A172 (cell line): ENCODE measurements around the gene HIGD2B. TPM values are rescaled to one million over a fixed set of nuclear protein-coding genes. Genes with fewer than 3 reads are reported as not detected.
"Not testable (repeated sequence)": the region's sequence is repeated elsewhere in the genome, so short reads cannot be mapped to it uniquely, and the experiment has no call there.

ENCODE experiments used
- DNase-seq: peaks from one replicate; pipeline ENCODE4 v3.0.0-alpha.2; 2015; ENCODE audit warnings: low spot score
- total RNA-seq: library from RNA; depleted of rRNA; stranded (reverse); fragments of >200 nt; shearing (Covaris generic); gene quantifications from 2 replicates; pipeline ENCODE4 v1.2.3, GENCODE V29; 2014; rRNA removed

HIGD2B gene, protein sequence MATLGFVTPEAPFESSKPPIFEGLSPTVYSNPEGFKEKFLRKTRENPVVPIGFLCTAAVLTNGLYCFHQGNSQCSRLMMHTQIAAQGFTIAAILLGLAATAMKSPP
- total RNA-seq = not detected in 2 replicates

DNA sequence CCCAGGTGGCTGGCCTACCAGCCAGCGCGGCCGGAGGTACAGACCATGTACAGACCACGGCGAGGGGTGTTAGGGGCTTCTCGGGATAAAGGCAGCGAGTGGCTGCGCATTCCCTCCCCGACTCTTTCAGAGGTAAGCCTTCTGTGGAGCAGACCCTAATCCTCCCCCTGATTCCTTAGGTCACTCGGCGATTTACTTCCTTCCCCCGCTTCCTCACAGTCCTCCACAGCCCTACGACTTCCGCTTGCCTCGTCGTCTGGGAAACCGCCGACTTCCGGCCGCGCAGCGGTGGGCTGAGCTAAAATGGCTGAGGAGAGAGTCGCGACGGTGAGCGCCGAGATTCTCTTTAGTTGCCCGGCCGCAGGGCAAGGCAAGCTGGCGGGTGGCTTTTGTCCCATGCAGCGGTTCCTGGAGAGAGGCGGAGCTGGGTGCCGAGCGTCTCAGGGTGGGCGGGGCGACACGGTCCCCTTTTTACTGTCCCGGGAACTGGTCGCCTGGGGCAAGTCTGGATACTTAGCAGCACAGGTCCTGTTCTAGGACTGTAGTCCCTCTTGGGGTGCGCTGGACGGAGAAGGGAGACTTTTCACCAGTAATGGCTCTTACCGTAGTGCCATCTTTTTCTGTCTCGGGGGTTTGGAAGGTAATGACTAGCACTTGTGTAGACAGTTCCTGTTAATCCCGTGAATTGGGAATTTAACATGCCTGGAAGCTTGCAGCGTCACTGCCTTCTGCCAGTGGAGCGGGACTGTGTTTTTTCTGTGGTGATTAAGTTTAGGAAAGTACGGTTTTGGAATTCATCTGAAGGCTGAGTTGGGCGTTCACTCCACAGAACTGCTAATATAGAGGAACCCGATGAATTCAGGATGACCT, at the start of gene HIGD2B, which contains the start of gene BBS4:
HIGD2B (minus strand) TSS at position 258 of the 870 bp plus-strand sequence. CDS start 9,808 bp downstream, outside the sequence.
BBS4 (plus strand) TSS at position 283 of the 870 bp plus-strand sequence; CDS start at position 304, 21 bp downstream.
- peak; percentile 79 for DNase-seq

DNA sequence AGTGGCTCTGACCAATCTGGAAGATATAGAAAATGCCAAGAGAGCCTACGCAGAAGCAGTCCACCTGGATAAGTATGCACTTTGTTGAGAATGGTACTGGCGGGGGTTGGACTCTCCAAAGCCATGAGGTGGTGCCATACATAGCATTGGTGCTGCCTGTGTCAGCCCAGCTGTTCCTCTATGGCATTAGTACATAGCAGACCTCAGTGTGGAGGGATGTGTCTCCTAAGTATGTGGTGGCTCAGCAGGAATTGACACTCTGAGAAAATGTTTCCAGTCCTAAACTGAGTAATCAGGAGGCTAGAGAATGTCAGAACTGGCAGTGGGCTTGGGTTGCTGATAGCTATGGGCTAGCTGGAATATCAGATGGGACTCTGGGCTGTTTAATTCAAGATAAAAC, 49.1 kb upstream of the HIGD2B start:
- DNase-seq = no peak

DNA sequence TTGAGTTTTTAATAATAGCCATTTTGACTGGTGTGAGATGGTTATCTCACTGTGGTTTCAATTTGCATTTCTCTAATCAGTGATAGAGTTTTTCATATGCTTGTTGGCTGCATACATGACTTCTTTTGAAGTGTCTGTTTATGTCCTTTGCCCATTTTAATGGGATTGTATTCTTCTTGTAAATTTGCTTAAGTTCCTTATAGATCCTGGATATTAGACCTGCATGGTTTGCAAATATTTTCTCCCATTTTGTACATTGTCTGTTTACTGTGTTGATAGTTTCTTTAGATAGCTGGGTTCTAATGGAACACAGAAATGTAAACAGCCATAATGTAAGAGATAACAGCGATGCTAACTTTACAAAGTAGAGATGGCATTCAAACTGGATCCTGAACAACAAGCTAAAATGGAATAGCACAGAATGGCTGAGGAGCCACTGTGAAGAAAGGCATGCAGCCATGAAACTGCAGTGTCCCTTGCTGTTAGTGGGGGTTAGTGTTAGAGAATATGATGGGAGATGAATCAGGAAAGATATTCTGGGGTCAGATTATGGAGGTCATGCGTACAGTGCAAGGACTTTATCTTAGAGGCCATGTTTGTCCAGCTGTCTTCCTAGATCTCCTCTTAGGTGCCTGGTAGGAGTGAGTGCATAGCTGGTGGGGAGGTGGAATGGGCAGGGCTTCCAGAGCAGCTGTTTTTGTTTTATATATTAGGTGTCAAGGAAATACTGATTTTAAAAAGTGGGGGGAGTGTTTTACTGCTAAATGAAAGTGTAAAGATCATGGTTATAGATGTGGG, 48.2 kb upstream of the HIGD2B start:
- DNase-seq = no peak

DNA sequence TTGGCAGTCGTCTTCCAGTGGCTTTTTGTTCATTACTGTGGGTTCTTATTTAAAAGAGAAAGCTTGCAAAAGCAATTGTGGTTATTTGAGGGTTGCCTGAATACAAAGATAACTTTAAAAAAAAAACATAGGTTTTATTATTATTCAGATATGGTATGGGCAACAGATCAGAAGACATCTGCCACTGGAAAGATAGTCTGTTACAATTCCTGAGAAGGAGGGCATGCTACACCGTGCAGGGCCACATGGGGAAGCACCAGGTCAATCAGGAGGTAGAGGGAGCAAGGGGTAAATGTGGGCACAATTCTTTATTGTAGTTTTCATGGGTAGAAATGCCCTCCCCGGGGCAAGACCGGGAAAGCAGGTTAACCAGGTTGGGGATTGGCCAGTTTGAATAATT, 46.5 kb upstream of the HIGD2B start:
- no peak for DNase-seq

DNA sequence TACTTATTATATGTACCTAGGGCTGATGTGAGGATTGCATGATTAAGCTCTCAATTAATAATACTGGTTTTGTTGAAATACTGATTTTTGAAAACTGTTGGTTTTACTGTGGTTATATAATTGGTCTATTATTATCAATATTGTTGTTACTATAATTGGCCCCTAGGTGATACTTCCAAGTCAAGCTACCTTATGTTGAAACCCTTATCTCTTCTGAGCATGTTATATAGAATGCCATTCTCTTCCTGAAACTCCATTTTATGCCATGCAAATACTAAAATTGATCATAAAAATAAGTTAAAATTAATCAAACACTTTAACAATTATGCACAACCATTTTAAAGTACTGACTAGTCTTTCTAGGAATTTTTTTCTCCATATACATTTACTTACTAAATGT, 46.1 kb upstream of the HIGD2B start:
- DNase-seq = no peak

DNA sequence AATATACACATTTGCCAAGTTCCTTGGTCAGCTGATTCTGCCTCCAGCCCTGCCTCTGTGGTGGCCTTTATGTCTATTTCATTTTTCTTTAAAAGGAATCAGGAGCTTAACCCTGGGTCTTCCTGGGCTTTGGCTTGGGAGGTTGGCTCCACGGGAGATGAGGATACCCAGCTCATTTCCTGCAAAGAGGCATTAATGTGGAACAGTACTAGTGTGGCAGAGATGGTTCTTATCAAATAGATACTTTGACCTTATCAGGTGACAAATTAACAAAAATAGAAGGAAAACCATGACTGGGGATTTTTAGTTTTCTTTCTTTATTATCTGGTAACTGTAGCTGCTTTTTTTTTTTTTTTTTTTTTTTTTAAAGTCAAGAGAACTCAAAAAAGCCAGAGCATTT, 42.8 kb upstream of the HIGD2B start:
- DNase-seq = no peak

DNA sequence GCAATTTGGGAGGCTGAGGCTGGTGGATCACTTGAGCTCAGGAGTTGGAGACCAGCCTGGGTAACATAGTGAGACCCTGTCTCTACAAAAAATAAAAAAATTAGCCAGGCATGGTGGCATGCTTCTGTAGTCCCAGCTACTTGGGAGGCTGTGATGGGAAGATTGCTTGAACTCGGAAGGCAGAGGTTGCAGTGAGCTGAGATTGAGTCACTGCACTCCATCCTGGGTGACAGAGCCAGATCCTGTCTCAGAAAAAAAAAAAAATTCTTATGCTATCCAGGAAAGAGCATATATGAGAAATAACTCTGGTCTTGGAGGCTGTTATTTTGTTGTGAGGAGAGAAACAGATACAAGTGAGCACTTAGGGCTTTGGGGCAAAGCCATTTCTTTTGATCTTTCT, 42.3 kb upstream of the HIGD2B start:
- not testable (repeated sequence) for DNase-seq

DNA sequence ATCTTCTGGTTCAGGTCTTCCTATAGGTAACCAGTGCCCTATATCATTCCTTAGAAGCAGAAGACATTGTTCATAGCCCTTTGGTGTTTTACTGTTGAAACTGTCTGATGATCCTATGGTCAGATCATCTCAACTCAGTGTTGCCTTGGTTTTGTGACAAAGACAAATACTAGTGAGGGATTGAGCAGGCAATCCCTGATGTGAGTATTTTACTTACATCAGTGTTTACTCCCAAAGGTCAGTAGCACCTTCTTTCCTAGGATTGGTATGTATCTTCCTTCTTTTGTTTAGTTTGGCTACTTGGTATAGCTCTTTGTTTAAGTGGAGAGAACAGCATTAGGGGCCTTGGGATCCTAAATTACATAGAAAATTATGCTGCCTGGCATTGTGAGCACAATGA, 41.2 kb upstream of the HIGD2B start:
- DNase-seq = no peak

DNA sequence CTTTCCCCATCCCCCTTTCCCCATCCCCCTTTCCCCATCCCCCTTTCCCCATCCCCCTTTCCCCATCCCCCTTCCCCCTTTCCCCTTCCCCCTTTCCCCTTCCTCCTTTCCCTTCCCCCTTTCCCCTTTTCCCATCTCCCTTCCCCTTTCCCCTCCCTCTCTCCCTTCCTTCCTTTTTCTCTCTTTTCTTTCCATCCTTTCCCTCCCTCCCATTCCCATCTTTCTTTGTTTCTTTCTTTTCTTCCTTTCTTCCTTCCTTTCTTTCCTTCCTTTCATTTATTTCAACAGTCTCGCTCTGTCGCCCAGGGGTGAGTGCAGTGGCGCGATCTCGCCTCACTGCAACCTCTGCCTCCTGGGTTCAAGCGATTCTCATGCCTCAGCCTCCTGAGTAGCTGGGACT, 39.9 kb upstream of the HIGD2B start:
- not testable (repeated sequence) for DNase-seq

DNA sequence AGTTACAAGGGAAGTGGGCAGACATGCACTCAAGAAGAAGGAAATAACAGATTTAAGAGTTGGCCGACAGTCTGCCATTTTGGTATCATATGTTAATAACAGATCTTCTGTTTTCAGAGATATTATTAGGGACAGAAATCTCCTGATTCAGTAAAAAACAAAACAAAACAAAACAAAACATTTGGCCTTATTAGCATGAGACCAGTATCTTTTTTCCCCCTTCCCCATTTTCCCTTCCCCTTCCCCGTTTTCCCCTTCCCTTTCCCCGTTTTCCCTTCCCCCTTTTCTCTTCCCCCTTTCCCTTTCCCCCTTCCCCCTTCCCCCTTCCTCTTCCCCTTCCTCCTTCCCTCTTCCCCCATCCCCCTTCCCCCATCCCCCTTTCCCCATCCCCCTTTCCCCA, 39.5 kb upstream of the HIGD2B start:
- no peak for DNase-seq

DNA sequence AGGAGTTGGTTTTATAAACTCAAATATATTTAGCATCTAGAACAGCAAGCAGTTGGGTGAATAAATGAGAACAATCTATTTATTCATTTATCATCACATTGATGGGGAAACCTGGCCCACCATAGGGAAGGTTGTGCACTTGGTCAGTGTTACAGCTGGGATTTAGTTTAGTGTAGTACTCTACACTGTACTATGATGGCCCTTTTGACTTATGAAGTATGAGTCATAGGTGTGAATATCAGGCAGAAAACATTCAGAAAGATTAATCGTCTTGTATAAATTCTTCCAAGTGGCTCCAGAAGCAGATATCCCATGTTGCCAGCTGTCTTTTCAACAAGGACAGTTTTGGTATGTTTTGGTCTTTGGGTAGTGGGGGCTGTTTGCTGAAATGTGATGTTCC, 38.0 kb upstream of the HIGD2B start:
- no peak for DNase-seq

DNA sequence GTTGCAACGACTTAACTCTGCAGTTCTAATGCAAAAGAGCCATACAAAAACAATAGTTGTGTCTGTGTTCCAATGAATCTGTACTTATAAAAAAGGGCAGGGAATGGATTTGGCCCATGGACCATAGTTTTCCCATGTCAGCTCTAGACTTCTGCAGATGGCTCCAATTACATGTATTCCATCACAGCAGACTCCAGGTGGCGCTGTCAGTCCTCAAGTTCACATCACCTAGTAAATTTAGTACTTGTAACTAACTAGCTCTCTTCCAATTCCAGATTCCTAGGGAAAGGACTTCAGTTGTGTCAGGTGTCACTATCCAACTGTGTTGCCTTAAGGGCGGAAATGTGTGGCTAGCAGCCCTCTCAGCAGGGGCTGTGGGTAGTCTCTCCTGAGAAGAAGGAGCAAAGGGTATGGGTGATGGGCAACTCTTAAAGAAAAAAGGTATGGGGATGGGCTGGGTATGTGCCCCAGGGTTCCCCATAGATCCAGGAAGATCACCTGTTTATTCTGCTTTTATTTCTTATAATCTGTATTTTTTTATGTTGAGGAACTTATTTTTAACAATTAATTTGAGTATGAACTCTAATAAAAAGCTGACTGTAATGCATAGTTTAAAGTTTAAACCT, 36.2 kb upstream of the HIGD2B start:
- DNase-seq = peak; percentile 63

DNA sequence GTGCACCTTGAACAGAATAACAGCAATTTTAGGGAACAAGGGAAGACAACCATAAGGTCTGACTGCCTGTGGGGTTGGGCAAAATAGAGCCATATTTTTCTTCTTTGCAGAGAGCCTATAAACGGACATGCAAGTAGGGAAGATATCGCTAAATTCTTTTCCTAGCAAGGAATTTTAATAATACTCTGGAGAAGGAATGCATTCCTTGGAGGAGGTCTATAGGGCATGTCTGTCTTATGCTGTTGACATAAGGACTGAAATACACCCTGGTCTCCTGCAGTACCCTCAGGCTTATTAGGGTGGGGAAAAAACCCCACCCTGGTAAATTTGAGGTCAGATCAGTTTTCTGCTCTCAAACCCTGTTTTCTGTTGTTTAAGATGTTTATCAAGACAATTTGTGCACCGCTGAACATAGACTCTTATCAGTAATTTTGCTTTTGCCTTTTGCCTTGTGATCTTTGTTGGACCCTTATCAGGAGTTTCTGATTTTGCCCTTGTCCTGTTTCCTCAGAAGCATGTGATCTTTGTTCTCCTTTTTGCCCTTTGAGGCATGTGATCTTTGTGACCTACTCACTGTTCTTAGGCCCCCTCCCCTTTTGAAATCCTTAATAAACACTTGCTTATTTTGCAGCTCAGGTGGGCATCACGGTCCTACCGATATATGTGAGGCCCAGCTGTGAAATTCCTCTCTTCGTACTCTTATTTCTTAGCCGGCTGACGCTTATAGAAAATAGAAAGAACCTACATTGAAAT, 22.7 kb upstream of the HIGD2B start:
- DNase-seq = not testable (repeated sequence)

DNA sequence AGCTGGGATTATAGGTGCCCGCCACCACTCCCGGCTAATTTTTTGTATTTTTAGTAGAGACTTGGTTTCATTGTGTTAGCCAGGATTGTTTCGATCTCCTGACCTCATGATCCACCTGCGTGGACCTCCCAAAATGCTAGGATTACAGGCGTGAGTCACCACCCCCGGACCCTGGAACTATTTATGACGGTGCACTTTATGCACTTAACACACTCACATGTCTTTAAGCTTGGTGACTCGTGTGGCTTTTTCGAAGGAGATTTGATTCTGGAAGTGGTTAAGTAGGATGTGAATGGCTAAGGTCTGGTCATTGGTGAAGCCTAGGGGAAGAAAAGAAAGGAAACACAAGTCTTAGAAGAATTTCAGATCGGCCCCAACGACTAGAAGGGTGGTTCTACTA, 20.3 kb upstream of the HIGD2B start:
- DNase-seq = peak; percentile 26

DNA sequence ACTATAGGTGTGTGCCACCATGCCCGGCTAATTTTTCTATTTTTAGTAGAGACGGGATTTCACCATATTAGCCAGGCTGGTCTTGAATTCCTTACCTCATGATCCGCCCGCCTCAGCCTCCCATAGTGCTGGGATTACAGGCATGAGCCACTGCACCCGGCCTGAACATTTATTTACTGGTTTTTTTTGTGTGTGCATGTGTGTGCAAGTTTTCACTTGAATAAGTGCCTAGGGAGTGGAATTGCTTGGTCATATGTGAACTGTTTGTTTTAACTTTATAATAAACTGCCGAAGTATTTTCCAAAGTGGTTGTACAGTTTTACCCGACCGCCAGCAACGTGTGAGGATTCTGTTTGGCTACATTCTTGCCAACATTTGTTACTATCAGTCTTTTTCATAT, 14.1 kb upstream of the HIGD2B start:
- no peak for DNase-seq

DNA sequence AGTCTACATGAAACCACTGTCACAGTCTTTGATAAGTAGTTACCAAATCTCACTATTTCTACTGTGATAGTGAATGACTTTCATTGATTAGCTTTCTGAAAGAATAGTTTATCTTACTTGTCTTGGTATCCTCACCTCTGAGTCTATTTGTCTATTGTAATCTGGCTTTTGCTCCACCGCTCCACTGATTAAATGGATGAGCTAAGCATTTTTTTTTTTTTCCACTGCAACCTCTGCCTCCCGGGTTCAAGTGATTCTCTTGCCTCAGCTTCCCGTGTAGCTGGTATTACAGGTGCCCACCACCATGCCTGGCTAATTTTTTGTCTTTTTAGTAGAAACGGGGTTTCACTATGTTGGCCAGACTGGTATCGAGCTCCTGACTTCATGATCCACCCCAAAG, 13.0 kb upstream of the HIGD2B start:
- no peak for DNase-seq

DNA sequence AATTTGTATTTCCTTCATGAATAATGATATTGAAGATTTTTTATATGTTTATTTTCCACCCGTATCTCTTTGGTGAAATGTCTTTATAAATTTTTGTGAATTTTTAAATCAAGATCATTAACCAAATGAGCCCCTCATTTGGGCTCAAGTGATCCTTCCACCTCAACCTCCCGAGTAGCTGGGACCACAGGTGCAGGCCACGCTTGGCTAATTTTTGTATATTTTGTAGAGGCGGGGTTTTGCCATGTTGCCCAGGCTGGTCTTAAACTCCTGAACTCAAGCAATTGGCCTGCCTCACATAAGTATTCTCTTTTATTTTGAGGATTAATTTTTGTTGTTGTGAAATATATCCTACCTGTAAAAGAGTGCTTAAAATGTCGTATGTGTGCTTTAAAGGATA, 5.0 kb upstream of the HIGD2B start:
- DNase-seq = no peak

DNA sequence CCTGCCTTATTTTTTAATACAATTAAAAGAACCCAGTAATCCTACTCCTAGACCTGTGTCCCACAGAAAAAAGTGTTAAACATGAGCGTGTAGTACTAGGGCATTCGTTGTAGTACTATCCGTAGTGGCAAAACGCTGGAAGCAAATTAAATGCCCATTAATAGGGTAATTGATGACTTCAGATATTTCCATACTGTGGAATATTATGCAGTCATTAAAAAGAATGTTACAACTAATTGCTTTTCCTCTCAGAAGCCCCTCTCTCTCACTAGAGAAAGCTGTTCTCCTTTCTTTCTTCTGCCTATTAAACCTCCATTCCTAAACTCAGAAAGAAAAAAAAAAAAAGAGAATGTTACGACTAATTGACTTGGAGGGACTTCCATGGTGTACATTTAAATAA, 2.7 kb upstream of the HIGD2B start:
- no peak for DNase-seq

DNA sequence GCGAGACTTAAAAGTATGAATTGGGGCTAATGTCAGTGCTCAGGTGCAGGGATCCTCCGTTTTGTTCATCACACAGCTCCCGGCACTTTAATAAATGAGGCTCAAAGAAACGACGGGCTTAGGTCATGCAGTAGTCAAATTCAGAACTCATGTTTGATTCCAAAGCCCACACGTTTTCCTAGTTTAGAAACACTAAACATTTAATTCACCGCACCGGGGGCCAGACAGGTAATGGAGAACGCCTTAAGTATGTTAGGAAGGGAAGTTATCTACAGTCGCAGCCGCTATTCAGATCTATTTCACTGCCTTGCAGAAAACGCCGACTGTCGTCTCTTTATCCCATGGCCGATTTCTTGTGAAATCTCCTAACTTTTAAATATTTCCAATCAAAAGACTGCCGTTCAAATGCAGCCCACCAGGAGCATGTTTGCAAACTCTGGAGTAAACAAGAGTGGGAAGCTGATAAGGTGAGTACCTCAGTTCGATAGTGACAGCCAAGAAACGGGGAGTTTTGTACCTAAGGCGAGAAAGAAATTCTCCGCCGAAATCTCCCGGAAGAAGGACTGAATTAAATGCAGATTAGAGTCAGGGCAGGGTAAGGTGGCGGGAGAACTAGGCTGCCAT, 569 bp downstream of the HIGD2B start:
- DNase-seq = no peak

DNA sequence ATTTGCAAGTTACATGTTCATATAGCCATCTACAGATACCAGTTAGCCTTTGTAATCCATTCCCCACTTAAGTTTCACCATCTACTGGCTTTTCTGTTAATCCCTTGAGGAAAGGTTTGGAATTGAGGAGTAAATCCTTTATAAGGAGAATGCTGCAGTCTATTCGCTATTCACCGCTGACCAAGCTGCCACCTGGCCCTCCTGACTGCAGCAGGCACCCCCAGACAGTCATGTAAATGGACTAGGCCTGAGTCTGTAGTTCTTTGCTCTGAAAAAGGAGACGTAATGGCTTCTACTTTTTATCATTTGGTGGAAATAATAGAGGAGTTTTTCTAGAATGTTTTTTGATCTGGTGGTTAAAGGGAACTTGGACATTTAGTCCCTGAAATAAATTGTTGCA, 3.2 kb downstream of the HIGD2B start:
- DNase-seq = no peak

DNA sequence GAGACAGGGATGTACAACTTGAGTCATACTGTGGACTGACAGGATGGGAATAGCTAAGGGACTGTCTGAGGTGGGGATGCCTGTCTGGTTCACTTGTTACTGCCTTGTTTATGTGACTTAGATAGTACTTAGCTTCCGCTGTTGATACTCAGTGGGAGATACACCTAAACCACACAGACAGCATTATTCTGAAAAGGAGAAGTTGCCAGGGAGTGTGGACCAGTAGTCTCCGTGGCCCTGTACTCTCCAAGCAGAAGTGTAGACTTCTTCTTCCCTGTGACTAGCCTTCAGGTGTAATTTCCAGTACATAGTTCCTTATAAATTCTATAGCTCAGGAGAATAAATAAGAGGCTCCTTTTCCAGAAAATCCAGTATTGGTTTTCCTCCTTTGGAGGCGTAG, 5.1 kb downstream of the HIGD2B start:
- no peak for DNase-seq
